Measurements from ENCODE around the gene WFDC10A.
"Not testable (repeated sequence)": the region's sequence is repeated elsewhere in the genome, so short reads cannot be mapped to it uniquely, and the experiment has no call there.

WFDC10A gene

GRCh38 chr20:45629496-45630100 is at the start of gene WFDC10A:
Gene WFDC10A (plus strand): TSS chr20:45629739. CDS start chr20:45629814, 75 bp downstream.
- H3K27me3 ChIP-seq (replicated peaks; ENCODE audit: control insufficient read depth, insufficient read depth, low read length) = no peaks in the 10 kb centered on the region; the same call in 1 of the 2 replicates
- no peaks in the 10 kb centered on the region for H3K36me3 ChIP-seq (ENCODE audit: control insufficient read depth, insufficient read depth, low read length)
- no peak for DNase-seq (ENCODE audit: extremely low read depth, insufficient read length)
- TF ChIP-seq, protein P1, sequence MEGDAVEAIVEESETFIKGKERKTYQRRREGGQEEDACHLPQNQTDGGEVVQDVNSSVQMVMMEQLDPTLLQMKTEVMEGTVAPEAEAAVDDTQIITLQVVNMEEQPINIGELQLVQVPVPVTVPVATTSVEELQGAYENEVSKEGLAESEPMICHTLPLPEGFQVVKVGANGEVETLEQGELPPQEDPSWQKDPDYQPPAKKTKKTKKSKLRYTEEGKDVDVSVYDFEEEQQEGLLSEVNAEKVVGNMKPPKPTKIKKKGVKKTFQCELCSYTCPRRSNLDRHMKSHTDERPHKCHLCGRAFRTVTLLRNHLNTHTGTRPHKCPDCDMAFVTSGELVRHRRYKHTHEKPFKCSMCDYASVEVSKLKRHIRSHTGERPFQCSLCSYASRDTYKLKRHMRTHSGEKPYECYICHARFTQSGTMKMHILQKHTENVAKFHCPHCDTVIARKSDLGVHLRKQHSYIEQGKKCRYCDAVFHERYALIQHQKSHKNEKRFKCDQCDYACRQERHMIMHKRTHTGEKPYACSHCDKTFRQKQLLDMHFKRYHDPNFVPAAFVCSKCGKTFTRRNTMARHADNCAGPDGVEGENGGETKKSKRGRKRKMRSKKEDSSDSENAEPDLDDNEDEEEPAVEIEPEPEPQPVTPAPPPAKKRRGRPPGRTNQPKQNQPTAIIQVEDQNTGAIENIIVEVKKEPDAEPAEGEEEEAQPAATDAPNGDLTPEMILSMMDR (IDR thresholded peaks at IDR 0.05; ENCODE audit: insufficient read depth, low read length, poor library complexity, severe bottlenecking) = peak; percentile 87
- H3K4me3 ChIP-seq (replicated peaks; ENCODE audit: low read depth, low read length) = no peak within 1 kb of the TSS

- TF ChIP-seq, protein P1 (IDR thresholded peaks at IDR 0.05; ENCODE audit: insufficient read depth, low read length, poor library complexity, severe bottlenecking) = no peak
- DNase-seq (ENCODE audit: extremely low read depth, insufficient read length) = no peak
- H3K36me3 ChIP-seq (ENCODE audit: control insufficient read depth, insufficient read depth, low read length) = no peaks in the 10 kb centered on the region
- H3K27me3 ChIP-seq (replicated peaks; ENCODE audit: control insufficient read depth, insufficient read depth, low read length) = no peaks in the 10 kb centered on the region
- H3K4me3 ChIP-seq (replicated peaks; ENCODE audit: low read depth, low read length) = no peak overlapping the region
Measured at GRCh38 chr20:45581702-45582101, 47.8 kb upstream of the WFDC10A start.

- H3K27me3 ChIP-seq (replicated peaks; ENCODE audit: control insufficient read depth, insufficient read depth, low read length) = no peaks in the 10 kb centered on the region
- H3K4me3 ChIP-seq (replicated peaks; ENCODE audit: low read depth, low read length) = no peak overlapping the region
- DNase-seq (ENCODE audit: extremely low read depth, insufficient read length) = no peak
- H3K36me3 ChIP-seq (ENCODE audit: control insufficient read depth, insufficient read depth, low read length) = no peaks in the 10 kb centered on the region
- TF ChIP-seq, protein P1 (IDR thresholded peaks at IDR 0.05; ENCODE audit: insufficient read depth, low read length, poor library complexity, severe bottlenecking) = no peak
Measured at GRCh38 chr20:45583502-45583901, 46.0 kb upstream of the WFDC10A start.

- H3K4me3 ChIP-seq (replicated peaks; ENCODE audit: low read depth, low read length); H3K36me3 ChIP-seq (ENCODE audit: control insufficient read depth, insufficient read depth, low read length); H3K27me3 ChIP-seq (replicated peaks; ENCODE audit: control insufficient read depth, insufficient read depth, low read length); DNase-seq (ENCODE audit: extremely low read depth, insufficient read length): not testable (repeated sequence)
Measured at GRCh38 chr20:45584294-45584693, 45.2 kb upstream of the WFDC10A start.

DNA sequence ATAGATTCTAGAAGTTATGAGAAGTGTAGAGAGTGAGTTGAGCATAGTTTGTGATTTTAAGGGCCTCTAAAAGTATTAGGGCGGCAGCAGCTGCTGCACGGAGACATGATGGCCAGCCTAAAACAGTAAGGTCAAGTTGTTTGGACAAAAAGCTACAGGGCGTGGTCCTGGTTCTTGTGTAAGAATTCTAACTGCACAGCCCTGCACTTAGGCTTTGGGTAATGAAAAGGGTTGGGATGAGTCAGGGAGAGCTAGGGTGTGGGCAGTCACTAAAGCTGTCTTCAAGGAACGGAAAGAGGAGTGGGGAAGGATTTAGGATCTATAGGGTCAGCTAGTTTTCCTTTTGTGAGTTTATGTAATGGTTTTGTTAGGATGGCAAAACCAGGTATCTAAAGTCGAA is 43.6 kb upstream of the WFDC10A start:
- DNase-seq (ENCODE audit: extremely low read depth, insufficient read length); H3K36me3 ChIP-seq (ENCODE audit: control insufficient read depth, insufficient read depth, low read length); H3K4me3 ChIP-seq (replicated peaks; ENCODE audit: low read depth, low read length); H3K27me3 ChIP-seq (replicated peaks; ENCODE audit: control insufficient read depth, insufficient read depth, low read length): not testable (repeated sequence)

GRCh38 chr20:45588800-45589199 is 40.7 kb upstream of the WFDC10A start:
- TF ChIP-seq, protein P1 (IDR thresholded peaks at IDR 0.05; ENCODE audit: insufficient read depth, low read length, poor library complexity, severe bottlenecking) = no peak
- no peaks in the 10 kb centered on the region for H3K36me3 ChIP-seq (ENCODE audit: control insufficient read depth, insufficient read depth, low read length)

DNA sequence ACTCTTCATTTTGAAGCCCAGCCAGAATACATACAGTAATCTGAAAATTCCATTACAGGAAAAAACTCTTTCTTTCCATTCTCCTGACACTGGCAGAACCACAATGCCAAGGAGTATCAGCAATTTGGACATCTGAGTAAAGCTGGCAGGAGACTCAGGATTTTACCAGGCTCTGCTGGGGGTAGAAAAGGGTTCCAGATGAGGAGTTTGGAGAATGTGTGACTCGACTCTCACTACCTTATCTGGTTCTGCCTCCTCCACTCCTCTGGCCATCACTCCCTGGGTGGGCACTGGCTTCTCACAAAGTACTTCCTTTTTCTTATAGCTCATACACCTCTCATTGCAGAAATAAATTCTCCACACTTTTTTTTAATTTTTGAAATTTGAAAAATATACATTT is 39.8 kb upstream of the WFDC10A start:
- TF ChIP-seq, protein P1 (IDR thresholded peaks at IDR 0.05; ENCODE audit: insufficient read depth, low read length, poor library complexity, severe bottlenecking) = no peak
- no peak for DNase-seq (ENCODE audit: extremely low read depth, insufficient read length)
- Histone ChIP-seq H3K36me3 (ENCODE audit: control insufficient read depth, insufficient read depth, low read length) (no peaks in the 10 kb centered on the region), H3K27me3 (replicated peaks; ENCODE audit: control insufficient read depth, insufficient read depth, low read length) (no peaks in the 10 kb centered on the region; the same call in 1 of the 2 replicates), H3K4me3 (replicated peaks; ENCODE audit: low read depth, low read length) (no peak overlapping the region)

More at GRCh38 chr20:45588800-45589199, 40.7 kb upstream of the WFDC10A start:
- no peak overlapping the region for H3K4me3 ChIP-seq (replicated peaks; ENCODE audit: low read depth, low read length)
- no peak for DNase-seq (ENCODE audit: extremely low read depth, insufficient read length)
- no peaks in the 10 kb centered on the region; the same call in 1 of the 2 replicates for H3K27me3 ChIP-seq (replicated peaks; ENCODE audit: control insufficient read depth, insufficient read depth, low read length)

Measured in GM06990 (cell line).